NCI-H2081 (cell line): Measurements from ENCODE around the gene SPTBN2.

Experiments
- DNase-seq, 2 experiments: peaks; one replicate each; lab custom pipeline; 2025; lab: John Stamatoyannopoulos, UW

SPTBN2 gene

DNA sequence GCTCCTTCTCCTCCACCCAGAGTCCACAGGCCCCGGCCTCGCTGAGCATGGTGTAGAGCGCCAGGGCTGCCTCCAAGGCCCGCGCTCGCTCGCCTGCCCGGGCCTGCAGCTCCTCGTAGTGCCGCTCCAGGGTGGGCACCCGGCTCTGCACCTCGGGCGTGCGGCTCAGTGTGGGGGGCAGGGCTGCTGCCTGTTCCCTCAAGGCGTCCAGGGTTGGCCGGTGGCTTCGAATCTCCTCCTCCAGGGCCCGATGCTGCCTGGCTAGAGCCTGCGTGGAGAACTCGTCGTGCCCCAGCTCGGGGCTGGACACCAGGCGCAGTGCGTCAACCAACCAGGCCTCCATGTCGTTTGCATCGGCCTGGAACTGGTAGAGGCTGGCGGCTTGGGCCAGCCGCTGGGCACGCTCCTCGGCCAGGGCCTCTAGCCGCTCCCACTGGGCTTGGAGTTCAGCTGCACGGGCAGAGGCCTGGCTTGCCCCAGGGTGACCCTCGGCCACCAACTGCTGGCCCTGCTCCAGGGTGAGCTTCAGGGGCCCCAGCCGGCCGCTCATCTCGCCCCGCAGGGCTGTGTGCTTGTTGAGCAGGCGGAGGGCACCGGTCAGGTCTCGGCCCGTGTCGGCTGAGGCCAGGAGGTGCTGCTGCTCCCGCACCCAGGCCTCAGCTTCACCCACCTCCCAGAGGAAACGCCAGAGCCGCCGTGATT lies 24.2 kb downstream of the SPTBN2 start:
- DNase-seq, result no peak

GRCh38 chr11:66701432-66702240 lies 27.4 kb downstream of the SPTBN2 start:
- no peak for DNase-seq

DNA sequence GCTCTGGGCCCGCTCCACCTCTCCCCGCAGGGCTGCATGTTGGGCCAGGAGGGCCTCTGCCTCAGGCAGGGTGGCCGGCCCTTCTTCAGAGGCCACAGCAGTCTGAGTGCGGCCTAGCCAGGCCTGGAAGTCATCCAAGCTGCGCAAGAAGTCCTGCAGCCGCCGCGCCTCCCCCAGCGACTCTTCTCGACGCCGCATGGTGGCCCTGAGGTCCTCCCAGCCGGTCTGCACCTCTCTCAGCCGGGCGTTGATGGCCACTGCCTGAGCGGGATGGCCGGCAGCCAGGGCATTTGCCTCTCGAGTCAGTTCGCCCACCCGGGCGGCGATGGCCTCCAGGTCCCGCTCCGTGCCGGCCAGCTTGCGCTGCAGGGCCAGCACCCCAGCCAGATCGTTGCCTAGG lies 28.3 kb downstream of the SPTBN2 start:
- no peak for DNase-seq

GRCh38 chr11:66700337-66700736 lies 28.7 kb downstream of the SPTBN2 start:
- DNase-seq, result no peak

DNA sequence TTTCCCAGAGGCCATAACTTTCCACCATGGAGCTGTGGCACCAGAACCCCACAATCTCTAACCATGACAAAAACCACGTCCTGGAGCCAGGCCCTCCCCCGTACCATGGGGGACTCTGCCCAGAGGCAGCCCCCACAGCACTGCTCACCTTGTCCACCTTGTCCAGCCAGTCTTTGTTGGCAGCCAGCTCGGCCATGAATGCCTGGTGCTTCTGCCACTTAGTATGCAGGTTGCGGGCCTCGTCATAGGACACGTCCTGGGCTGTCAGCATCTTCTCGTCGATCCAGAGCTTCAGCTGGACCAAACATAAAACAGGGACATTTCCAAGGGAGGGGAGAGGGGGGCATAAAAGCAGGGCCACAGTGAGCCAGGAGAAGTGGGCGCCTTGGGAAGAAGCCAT lies 30.5 kb downstream of the SPTBN2 start:
- DNase-seq, result no peak

DNA sequence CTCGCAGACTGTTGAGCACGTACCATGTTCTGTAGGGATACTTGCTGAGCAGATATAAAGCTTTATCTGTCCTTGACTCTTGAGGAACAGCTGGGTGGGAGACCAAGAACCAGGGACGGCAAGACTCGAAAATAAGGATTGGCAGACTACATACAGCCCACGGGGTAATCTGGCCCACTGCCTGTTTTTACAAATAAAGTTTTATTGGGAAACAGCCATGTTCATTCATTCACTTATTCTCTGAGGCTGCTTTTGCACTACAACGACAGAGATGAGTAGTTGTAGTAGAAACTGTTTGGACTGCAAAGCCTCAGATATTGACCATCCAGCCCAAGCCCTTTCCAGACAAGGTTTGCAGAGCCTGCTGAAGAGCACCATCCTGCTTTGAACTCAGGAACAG lies 31.0 kb downstream of the SPTBN2 start:
- no peak for DNase-seq

GRCh38 chr11:66696146-66696545 lies 32.9 kb downstream of the SPTBN2 start:
- DNase-seq, result no peak

- peak; percentile 78 to 80 for DNase-seq
Measured at GRCh38 chr11:66694732-66695207, 34.2 kb downstream of the SPTBN2 start.

- no peak for DNase-seq
Measured at GRCh38 chr11:66694056-66694410, 35.0 kb downstream of the SPTBN2 start.

GRCh38 chr11:66693356-66694055 lies 35.5 kb downstream of the SPTBN2 start:
- DNase-seq, result no peak

DNA sequence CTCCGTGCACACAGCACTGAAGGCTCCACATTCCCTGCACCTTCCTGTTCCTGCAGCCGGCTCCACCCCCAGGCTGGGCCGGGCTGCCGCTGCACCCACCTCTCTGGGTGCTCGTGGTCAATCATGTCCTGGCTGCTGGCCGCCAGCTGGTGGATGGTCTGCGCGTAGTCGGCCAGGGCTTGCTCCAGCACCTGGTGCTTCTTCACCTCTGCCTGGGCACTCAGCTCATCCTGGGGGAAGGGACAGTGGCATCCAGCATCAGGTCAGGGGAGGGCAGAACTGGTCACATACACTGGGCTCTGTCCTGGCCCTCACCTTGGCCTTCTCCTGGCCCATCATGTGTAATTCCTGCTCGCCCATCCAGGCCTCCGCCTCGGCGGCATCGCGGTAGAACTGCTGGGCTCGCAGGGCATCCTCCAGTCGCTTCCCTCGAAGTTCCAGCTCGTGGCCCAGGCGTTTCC lies 36.1 kb downstream of the SPTBN2 start:
- DNase-seq, result no peak

DNA sequence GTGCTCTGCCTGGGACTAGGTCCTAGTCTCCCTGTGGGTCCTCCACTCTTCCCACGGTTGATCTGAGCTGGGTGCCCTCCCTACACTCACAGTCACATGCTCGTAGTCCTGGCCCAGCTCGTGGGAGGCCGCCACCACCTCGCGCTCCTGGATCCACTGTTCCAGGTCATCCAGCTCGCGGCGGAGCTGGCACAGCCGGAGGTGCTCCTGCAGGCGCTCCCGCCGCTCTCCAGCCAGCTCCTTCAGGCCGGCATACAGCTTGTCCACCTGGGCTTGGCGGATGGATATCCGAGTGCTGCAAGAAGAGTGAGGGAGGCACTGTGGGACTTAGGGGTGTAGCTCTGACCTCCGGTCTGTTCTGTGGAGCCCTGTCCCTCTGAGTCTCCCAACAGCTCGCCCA lies 36.6 kb downstream of the SPTBN2 start:
- DNase-seq, result no peak

- no peak for DNase-seq
Measured at GRCh38 chr11:66691311-66691980, 37.6 kb downstream of the SPTBN2 start.

DNA sequence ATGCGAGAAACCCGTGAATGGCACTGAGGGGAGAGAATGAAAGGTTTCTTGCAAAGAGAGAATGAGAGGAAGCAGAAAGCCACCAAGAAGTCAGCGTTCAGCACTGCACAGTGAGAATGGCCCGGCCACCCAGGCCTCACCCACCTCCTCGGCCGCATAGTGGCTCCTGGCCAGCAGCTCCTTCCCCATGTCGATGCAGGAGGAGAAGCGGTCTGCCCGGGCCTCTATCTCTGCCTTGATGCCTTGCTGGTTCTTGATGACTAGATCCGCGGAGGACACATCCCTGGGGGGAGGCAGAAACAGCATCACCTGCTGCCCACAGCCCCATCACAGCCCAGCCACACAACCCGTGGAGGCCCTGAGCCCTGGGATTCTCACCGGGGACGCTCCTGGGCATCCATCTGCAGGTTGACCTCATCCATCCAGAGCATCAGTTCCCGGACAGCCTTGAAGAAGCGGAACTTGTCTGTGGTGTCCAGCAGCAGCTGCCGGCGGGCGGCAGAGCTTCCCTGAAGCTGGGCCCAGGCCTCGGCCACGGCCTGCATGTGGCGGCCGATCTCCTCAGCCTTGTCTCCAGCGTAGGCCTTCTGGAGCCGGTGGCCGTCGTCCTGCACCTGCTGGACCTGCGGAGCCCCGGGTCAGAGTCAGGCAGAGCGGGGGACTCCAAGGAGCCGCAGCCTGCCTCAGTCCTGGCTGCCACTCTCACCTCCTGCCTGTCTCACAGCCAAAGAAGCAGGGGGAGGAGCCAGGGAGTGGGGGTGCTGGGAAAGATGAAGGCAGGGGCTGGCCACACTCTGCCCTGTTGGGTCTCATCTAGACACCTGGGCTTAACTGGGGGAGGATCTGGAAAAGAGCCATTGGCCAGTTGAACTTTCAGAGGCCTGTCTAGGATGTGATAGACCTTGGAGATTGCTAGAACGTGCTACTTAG lies 39.1 kb downstream of the SPTBN2 start:
- no peak for DNase-seq

GRCh38 chr11:66688561-66689534 lies 40.2 kb downstream of the SPTBN2 start:
- DNase-seq, result no peak

GRCh38 chr11:66687831-66688281 lies 41.2 kb downstream of the SPTBN2 start:
- no peak for DNase-seq

GRCh38 chr11:66686801-66687750 lies 41.9 kb downstream of the SPTBN2 start:
- no peak for DNase-seq

DNA sequence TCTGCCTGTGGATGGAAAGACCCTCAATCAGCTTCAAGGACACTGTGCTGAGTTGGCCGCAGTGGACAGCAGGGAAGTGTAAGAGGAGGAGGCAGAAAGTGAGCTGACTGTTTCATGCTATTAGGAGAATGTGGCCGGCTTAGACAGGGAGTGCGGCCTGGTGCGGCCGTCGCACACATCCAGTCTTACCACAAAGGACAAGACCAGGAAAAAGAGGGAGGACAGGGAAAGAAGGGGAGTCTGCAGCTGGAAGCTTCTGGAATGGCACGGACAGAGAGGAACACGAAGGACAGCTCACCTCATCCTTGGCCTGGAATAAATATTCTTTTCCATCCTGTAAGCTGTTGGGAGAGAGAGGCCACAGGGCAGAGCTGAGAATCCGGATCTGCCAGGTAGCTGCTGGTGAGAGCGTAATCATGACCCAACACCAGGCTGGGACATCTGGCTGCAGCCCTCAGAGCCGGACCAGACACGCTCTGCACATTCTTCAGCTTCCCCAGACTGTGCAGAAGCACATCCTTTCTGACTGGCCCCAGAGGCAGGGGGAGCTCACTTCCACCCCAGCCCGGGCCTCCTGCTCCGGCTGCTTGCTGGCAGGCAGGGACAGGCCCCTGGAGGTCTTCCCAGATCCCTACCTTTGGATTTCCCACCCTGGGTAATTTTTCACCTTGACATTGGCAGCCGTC lies 42.8 kb downstream of the SPTBN2 start:
- DNase-seq, result no peak
